PC-3 (cell line): ENCODE data around the gene SUPT6H. TPM values are rescaled to one million over a fixed set of nuclear protein-coding genes. Genes with fewer than 3 reads are reported as not detected.
A peak's percentile ranks its signal among the peaks of the same experiment; 100 is the strongest.

Experiments used
- ATAC-seq: fragments of 200-7000 bp; cut with Tn5 transposase; 2 replicates; pipeline ENCODE4 v1.9.1; 2020; ENCODE audit warnings: mild to moderate bottlenecking, moderate library complexity
- BruUV-seq: library from RNA; stranded (reverse); fragments of 400-500 nt; replicated peaks from 2 replicates; lab custom pipeline; 2021; lab: Mats Ljungman, UMichigan
- CTCF ChIA-PET: fragments of 300-600 bp; sonication (Branson Sonifier 250); formaldehyde crosslinking; loops from one replicate; lab custom pipeline; 2022; ENCODE audit warnings: antibody characterized with exemption; lab: Charles Lee
- POLR2A ChIA-PET: fragments of 300-600 bp; sonication (Branson Sonifier 250); formaldehyde crosslinking; loops from one replicate; lab custom pipeline; 2022; ENCODE audit warnings: antibody characterized with exemption; ENCODE audit not compliant: unreplicated experiment; lab: Charles Lee
- DNase-seq: peaks from one replicate; pipeline ENCODE4 v3.0.0-alpha.2; 2015
- H2AFZ ChIP-seq: fragments of 300-600 bp; sonication (generic); 2 replicates; pipeline ENCODE4 v1.6.0; 2016; ENCODE audit warnings: antibody characterized with exemption, low read length
- H3F3A ChIP-seq: fragments of 300-600 bp; sonication (generic); one replicate; pipeline ENCODE4 v1.6.0; 2017; ENCODE audit warnings: antibody characterized with exemption, low read length, control low read depth, mild to moderate bottlenecking; ENCODE audit not compliant: unreplicated experiment
- H3K27ac ChIP-seq: fragments of 300-600 bp; sonication (generic); 2 replicates; pipeline ENCODE4 v1.5.1; 2016; ENCODE audit warnings: mild to moderate bottlenecking, low read length
- H3K27me3 ChIP-seq: fragments of 300-600 bp; sonication (generic); 2 replicates; pipeline ENCODE4 v1.6.1; 2016; ENCODE audit warnings: low read length, mixed read lengths
- H3K36me3 ChIP-seq: fragments of 300-600 bp; sonication (generic); 2 replicates; pipeline ENCODE4 v1.6.1; 2016; ENCODE audit warnings: low read depth, mixed run types, low read length, mixed read lengths
- H3K4me1 ChIP-seq: fragments of 300-600 bp; sonication (generic); 2 replicates; pipeline ENCODE4 v1.5.1; 2016; ENCODE audit warnings: low read length; ENCODE audit not compliant: insufficient read depth
- H3K4me2 ChIP-seq: fragments of 300-600 bp; sonication (generic); 2 replicates; pipeline ENCODE4 v1.6.0; 2016; ENCODE audit warnings: low read length
- H3K4me3 ChIP-seq: fragments of 300-600 bp; sonication (generic); 2 replicates; pipeline ENCODE4 v1.5.1; 2016; ENCODE audit warnings: mild to moderate bottlenecking, low read length, mixed read lengths
- H3K79me2 ChIP-seq: fragments of 300-600 bp; sonication (generic); 2 replicates; pipeline ENCODE4 v1.6.1; 2017; ENCODE audit warnings: low read length, mixed read lengths
- H3K9ac ChIP-seq: fragments of 300-600 bp; sonication (generic); 2 replicates; pipeline ENCODE4 v1.6.0; 2016; ENCODE audit warnings: mild to moderate bottlenecking, low read length
- H3K9me2 ChIP-seq: fragments of 300-600 bp; sonication (generic); replicated peaks from 2 replicates; pipeline ENCODE4 v1.6.1; 2016; ENCODE audit warnings: mixed run types, low read length, mixed read lengths
- H3K9me3 ChIP-seq: fragments of 300-600 bp; sonication (generic); 2 replicates; pipeline ENCODE4 v1.6.1; 2016; ENCODE audit warnings: low read length, mixed read lengths
- H4K20me1 ChIP-seq: fragments of 300-600 bp; sonication (generic); 2 replicates; pipeline ENCODE4 v1.6.1; 2016; ENCODE audit warnings: low read length, mixed read lengths
- EZH2 ChIP-seq: fragments of 300-600 bp; sonication (generic); IDR thresholded peaks from one replicate; pipeline ENCODE4 v1.6.1; 2017; ENCODE audit warnings: antibody characterized with exemption, mild to moderate bottlenecking, low read length; ENCODE audit not compliant: unreplicated experiment
- EZH2phosphoT487 ChIP-seq: fragments of 300-600 bp; sonication (generic); IDR thresholded peaks from 2 replicates; pipeline ENCODE4 v1.6.1; 2018; ENCODE audit warnings: mild to moderate bottlenecking, antibody characterized with exemption, low read length, borderline replicate concordance
- intact Hi-C: fragments of 100-400 bp; cut with micrococcal nuclease; formaldehyde crosslinking; loops from 2 replicates; pipeline ENCODE4 v1.9.0; 2023
- total RNA-seq: library from RNA; depleted of rRNA; stranded (reverse); fragments of >200 nt; gene quantifications from 2 replicates; pipeline ENCODE4 v1.2.3, GENCODE V29; 2014
- TF ChIP-seq, protein P1 (sequence below): fragments of 300-600 bp; sonication (generic); conservative IDR thresholded peaks from 2 replicates; pipeline ENCODE4 v1.5.1; 2017; ENCODE audit warnings: antibody characterized with exemption, low read depth, mild to moderate bottlenecking, low read length

The SUPT6H gene
- total RNA-seq, 1 experiment from 2014 or later, result 32.2 TPM

GRCh38 chr17:28645576-28645939 is 16.4 kb upstream of the SUPT6H start:
- H3K27ac ChIP-seq, result peak overlapping the region; percentile 25; the same call in 1 of the 2 replicates
- intact Hi-C loops, result loop anchor here (10.0 kb wide), 1 partner anchor 69 kb away; the partner anchor contains the start of genes PROCA1, RAB34 and RPL23A

DNA sequence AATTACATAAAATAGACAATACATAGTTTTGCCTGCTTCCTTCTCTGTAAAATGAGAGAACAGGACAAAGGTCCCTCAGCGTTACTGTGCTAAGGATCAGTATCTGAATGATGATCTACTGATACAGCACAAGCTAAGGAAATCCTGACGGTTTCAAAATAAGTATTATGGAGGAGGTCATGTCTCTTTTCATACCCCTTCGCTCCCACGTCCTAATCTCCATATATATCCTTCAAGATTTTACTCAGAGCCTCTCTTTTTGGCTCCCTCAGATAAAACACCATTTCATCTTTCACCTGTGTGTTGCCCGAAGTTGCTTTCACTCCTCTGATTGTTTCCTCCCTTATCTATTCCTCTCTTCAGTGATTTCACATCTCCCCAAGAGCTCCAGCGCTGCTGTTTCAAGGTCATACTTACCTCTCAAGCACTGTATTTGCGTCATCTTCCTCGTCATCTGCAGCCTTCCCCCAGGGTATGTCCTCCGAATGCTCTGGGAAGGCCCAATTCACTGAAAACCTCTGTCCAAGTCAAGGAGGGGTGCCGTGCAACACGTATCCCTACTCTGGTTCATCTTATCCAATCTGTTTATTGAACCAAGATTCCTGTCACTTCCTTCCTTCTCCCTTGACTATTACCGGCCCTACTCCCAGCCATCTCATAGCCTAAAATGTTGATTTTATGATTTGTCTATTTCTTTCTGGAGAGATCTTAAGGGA is 15.8 kb upstream of the SUPT6H start:
- Histone ChIP-seq H4K20me1 (peaks cover 8% of the 10 kb centered on the region; the same call in 1 of the 2 replicates), H3K9ac (peak overlapping the region; percentile 90; the same call in 1 of the 2 replicates), H3K4me3 (no peak overlapping the region), H2AFZ (no peak overlapping the region), H3K27me3 (no peaks in the 10 kb centered on the region), H3K36me3 (peaks cover 19% of the 10 kb centered on the region), H3K27ac (no peak overlapping the region), H3K4me1 (peaks cover 13% of the 10 kb centered on the region), H3K9me3 (no peaks in the 10 kb centered on the region), H3K4me2 (peak overlapping the region; percentile 83; the same call in 1 of the 2 replicates), H3K9me2 (no peaks in the 10 kb centered on the region), H3F3A (no peaks in the 10 kb centered on the region), H3K79me2 (peaks cover 28% of the 10 kb centered on the region)
- intact Hi-C loops, result loop anchor here (1.0 to 10.0 kb wide), 2 partner anchors 16 to 69 kb away; partner anchors contain the start of genes PROCA1, RAB34, RPL23A and SUPT6H
- ATAC-seq, result no peak
- TF ChIP-seq EZH2phosphoT487, result no peak
- TF ChIP-seq, protein P1, sequence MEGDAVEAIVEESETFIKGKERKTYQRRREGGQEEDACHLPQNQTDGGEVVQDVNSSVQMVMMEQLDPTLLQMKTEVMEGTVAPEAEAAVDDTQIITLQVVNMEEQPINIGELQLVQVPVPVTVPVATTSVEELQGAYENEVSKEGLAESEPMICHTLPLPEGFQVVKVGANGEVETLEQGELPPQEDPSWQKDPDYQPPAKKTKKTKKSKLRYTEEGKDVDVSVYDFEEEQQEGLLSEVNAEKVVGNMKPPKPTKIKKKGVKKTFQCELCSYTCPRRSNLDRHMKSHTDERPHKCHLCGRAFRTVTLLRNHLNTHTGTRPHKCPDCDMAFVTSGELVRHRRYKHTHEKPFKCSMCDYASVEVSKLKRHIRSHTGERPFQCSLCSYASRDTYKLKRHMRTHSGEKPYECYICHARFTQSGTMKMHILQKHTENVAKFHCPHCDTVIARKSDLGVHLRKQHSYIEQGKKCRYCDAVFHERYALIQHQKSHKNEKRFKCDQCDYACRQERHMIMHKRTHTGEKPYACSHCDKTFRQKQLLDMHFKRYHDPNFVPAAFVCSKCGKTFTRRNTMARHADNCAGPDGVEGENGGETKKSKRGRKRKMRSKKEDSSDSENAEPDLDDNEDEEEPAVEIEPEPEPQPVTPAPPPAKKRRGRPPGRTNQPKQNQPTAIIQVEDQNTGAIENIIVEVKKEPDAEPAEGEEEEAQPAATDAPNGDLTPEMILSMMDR, result no peak
- TF ChIP-seq EZH2, result no peak
- CTCF ChIA-PET, result no interaction called here
- no TSS peak for BruUV-seq
- no peak for DNase-seq
- POLR2A ChIA-PET, result interaction anchor here (0.6 kb wide), 1 partner anchor 15 kb away, joined by 4 read pairs; the partner anchor contains the start of genes SDF2 and SUPT6H

More at GRCh38 chr17:28645576-28645939, 16.4 kb upstream of the SUPT6H start:
- Histone ChIP-seq H3K36me3 (peaks cover 25% of the 10 kb centered on the region), H3K4me3 (peak overlapping the region; percentile 80), H3K9me2 (no peaks in the 10 kb centered on the region), H3K9ac (peak overlapping the region; percentile 90), H2AFZ (peak overlapping the region; percentile 81), H3K9me3 (no peaks in the 10 kb centered on the region), H3F3A (no peaks in the 10 kb centered on the region), H4K20me1 (peaks cover 8% of the 10 kb centered on the region; the same call in 1 of the 2 replicates), H3K4me2 (peak overlapping the region; percentile 83), H3K27me3 (no peaks in the 10 kb centered on the region), H3K79me2 (peaks cover 28% of the 10 kb centered on the region), H3K4me1 (peaks cover 13% of the 10 kb centered on the region)
- POLR2A ChIA-PET, result no interaction called here
- BruUV-seq, result TSS peak; percentile 95
- CTCF ChIA-PET, result interaction anchor here (0.6 to 1.2 kb wide), 2 partner anchors 66 to 263 kb away, joined by 4 to 8 read pairs; partner anchors contain the start of gene PROCA1
- ATAC-seq, result no peak
- DNase-seq, result no peak
- TF ChIP-seq EZH2 (no peak), EZH2phosphoT487 (no peak)
- TF ChIP-seq, protein P1, result no peak
